Sigmoid colon (tissue), 7 donors: ENCODE data around the gene DNAH6. TPM values are rescaled to one million over a fixed set of nuclear protein-coding genes. Genes with fewer than 3 reads are reported as not detected.
"Not testable (repeated sequence)": the region's sequence is repeated elsewhere in the genome, so short reads cannot be mapped to it uniquely, and the experiment has no call there.

Source experiments
- DNase-seq: peaks from one replicate; pipeline ENCODE4 v3.0.0-alpha.2; 2019
- H3K27ac ChIP-seq, 4 donors: fragments of 200-600 bp; sonication (generic); one replicate each; pipeline ENCODE4 v1.5.1; 2016 to 2019; ENCODE audit warnings: mild to moderate bottlenecking in 1 of 4
- H3K27me3 ChIP-seq, 3 donors: fragments of 200-600 bp; sonication (generic); one replicate each; pipeline ENCODE4 v1.5.1; 2019; ENCODE audit warnings: mild to moderate bottlenecking in 1 of 3
- H3K36me3 ChIP-seq, 4 donors: fragments of 200-600 bp; sonication (generic); one replicate each; pipeline ENCODE4 v1.5.1; 2016 to 2019
- H3K4me1 ChIP-seq, 4 donors: fragments of 200-600 bp; sonication (generic); one replicate each; pipeline ENCODE4 v1.5.1; 2017 to 2019
- H3K4me3 ChIP-seq, 4 donors: fragments of 200-600 bp; sonication (generic); one replicate each; pipeline ENCODE4 v1.5.1; 2017 to 2019; ENCODE audit warnings: mild to moderate bottlenecking in 2 of 4, moderate library complexity in 1 of 4
- H3K9me3 ChIP-seq, 4 donors: fragments of 200-600 bp in 3 of 4; sonication (generic) in 3 of 4; one replicate each; pipeline versions ENCODE4 v1.5.1 to v1.6.1; 2013 to 2019
- EP300 ChIP-seq, 4 donors: sonication (generic); formaldehyde crosslinking; IDR thresholded peaks; one replicate each; pipeline ENCODE4 v1.6.1; 2017; ENCODE audit warnings: antibody characterized with exemption in 4 of 4
- POLR2A ChIP-seq, 2 donors: fragments of 450-650 bp; IDR thresholded peaks; one replicate each; pipeline ENCODE4 v1.6.1; 2016; ENCODE audit warnings: antibody characterized with exemption in 2 of 2, mild to moderate bottlenecking in 2 of 2, moderate library complexity in 2 of 2
- POLR2AphosphoS5 ChIP-seq, 4 donors: sonication (generic); formaldehyde crosslinking; IDR thresholded peaks; one replicate each; pipeline ENCODE4 v1.6.1; 2017; ENCODE audit warnings: antibody characterized with exemption in 4 of 4
- WGBS, 2 donors: extraction: QIAGEN DNeasy Blood & Tissue Kit; methylation state at CpG; one replicate each; pipeline ENCODE4 v1.1.7; 2013; 5-methylcytosine and 5-hydroxymethylcytosine counted together
- intact Hi-C: fragments of 100-400 bp; cut with DNase I; formaldehyde crosslinking; loops from one replicate; pipeline ENCODE4 v1.15.1; 2023
- polyA plus RNA-seq, 3 donors: library from polyadenylated mRNA; stranded (reverse); fragments of 200-250 nt; gene quantifications; one replicate each; pipeline ENCODE4 v1.2.3, GENCODE V29; 2013
- total RNA-seq, 4 donors: library from RNA; depleted of rRNA; stranded (reverse); fragments of >200 nt; gene quantifications; one replicate each; pipeline ENCODE4 v1.1.0, GENCODE V29; 2016
- TF ChIP-seq, protein P1 (sequence below), 4 experiments: fragments of 450-650 bp in 3 of 4; fragments of 200-600 bp in 1 of 4; IDR thresholded peaks; one replicate each; pipeline ENCODE4 v1.5.1; 2016 to 2019; ENCODE audit warnings: antibody characterized with exemption in 4 of 4, mild to moderate bottlenecking in 3 of 4, moderate library complexity in 2 of 4
- donor health status: healthy with polysubstance abuse.
- donor health status: Bipolar disorder and iron deficiency.
- donor health status: healthy.

Gene DNAH6
- total and polyA plus RNA-seq, 7 donors = 0.20 to 0.55 (median 0.36) TPM; not detected in 2

DNA sequence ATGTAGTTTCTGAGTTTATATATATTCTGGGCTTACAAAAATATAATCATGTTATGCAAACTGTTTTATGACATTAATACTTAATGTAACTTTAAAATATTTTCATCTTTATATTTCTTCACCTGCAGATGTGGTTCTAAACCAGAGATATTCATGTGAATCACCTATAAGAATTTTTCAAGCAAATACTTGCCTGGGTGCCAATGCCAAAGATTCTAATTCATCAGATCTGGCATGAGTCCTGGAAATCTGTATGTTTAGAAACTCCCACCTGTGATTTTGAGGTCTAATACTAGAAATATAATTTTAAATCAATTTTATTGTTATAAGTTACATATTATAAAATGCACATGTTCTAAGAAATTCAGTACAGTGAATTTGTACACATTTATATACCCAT lies 19.9 kb upstream of the DNAH6 start:
- TF ChIP-seq EP300 (IDR thresholded peaks at IDR 0.05) (no peak), POLR2AphosphoS5 (IDR thresholded peaks at IDR 0.05) (no peak), POLR2A (IDR thresholded peaks at IDR 0.05) (no peak)
- TF ChIP-seq, protein P1, sequence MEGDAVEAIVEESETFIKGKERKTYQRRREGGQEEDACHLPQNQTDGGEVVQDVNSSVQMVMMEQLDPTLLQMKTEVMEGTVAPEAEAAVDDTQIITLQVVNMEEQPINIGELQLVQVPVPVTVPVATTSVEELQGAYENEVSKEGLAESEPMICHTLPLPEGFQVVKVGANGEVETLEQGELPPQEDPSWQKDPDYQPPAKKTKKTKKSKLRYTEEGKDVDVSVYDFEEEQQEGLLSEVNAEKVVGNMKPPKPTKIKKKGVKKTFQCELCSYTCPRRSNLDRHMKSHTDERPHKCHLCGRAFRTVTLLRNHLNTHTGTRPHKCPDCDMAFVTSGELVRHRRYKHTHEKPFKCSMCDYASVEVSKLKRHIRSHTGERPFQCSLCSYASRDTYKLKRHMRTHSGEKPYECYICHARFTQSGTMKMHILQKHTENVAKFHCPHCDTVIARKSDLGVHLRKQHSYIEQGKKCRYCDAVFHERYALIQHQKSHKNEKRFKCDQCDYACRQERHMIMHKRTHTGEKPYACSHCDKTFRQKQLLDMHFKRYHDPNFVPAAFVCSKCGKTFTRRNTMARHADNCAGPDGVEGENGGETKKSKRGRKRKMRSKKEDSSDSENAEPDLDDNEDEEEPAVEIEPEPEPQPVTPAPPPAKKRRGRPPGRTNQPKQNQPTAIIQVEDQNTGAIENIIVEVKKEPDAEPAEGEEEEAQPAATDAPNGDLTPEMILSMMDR (IDR thresholded peaks at IDR 0.05) = no peak
- no peak overlapping the region for H3K27ac ChIP-seq

DNA sequence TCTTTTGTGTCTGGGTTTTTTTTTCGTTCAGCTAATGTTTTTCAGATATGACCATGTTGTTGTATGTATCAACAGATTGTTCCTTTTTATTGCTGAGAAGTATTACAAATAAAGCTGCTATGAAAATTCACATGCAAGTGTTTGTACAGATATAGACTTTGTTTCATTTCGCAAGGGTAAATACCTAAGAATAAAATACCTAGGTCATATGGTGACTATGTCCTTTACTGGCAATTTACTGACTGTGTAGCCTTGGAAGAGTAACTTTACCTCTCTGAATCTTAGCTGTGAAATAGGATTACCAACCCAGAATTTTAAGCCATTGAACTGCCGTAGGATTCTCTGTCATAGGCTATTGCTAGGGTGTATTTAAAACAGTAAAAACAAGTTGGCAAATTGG lies 19.0 kb upstream of the DNAH6 start:
- WGBS, 2 donors = 20 to 74% methylated on average over 3 of the region's 3 CpGs
- Histone ChIP-seq H3K27ac (no peak overlapping the region), H3K9me3 (no peaks in the 10 kb centered on the region), H3K36me3 (no peaks in the 10 kb centered on the region), H3K4me3 (no peak overlapping the region), H3K4me1 (no peaks in the 10 kb centered on the region), H3K27me3 (no peaks in the 10 kb centered on the region)
- DNase-seq = no peak
- intact Hi-C loops = no loop called here
- TF ChIP-seq POLR2A (IDR thresholded peaks at IDR 0.05) (no peak), POLR2AphosphoS5 (IDR thresholded peaks at IDR 0.05) (no peak), EP300 (IDR thresholded peaks at IDR 0.05) (no peak)
- TF ChIP-seq, protein P1 (IDR thresholded peaks at IDR 0.05) = no peak

More for the DNA sequence above, 19.9 kb upstream of the DNAH6 start:
- DNase-seq = no peak
- no peak overlapping the region for H3K4me3 ChIP-seq
- no peaks in the 10 kb centered on the region for H3K27me3 ChIP-seq
- H3K4me1 ChIP-seq = no peaks in the 10 kb centered on the region
- intact Hi-C loops = no loop called here
- H3K9me3 ChIP-seq = no peaks in the 10 kb centered on the region
- H3K36me3 ChIP-seq = no peaks in the 10 kb centered on the region

DNA sequence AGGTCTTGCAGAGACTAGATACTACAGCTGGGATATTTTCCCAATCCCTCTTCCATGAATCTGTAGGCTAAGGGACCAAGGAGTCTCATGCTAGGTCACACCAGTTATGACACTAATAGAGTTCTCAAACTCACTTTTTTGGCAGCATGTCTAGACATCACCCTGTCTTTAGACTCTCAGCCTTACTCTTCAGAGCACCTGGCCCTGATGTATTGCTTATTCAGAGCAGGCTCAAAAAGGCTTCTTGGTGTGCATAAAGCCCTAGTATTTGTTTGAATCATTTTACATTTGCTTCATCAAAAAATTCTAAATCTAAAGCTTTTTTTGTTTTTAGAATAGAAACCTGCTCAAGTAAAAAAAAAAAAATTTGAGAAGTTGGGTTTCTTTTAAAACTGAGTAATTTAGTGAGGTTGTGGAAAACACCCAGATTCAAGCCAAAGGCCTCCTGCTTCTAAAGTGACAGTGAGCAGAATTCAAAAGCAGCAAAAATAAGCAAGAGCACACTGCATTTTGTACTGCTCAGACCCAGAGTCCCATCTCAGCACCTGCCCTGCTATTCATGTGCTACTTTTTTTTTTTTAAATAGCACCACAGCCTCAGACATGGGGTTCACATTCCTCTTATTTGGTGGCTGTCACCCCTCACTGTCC lies 18.0 kb upstream of the DNAH6 start:
- H3K36me3 ChIP-seq = no peaks in the 10 kb centered on the region
- no peaks in the 10 kb centered on the region for H3K9me3 ChIP-seq
- no peaks in the 10 kb centered on the region for H3K4me1 ChIP-seq
- TF ChIP-seq, protein P1 (IDR thresholded peaks at IDR 0.05) = no peak
- TF ChIP-seq EP300 (IDR thresholded peaks at IDR 0.05) (no peak), POLR2AphosphoS5 (IDR thresholded peaks at IDR 0.05) (no peak), POLR2A (IDR thresholded peaks at IDR 0.05) (no peak)
- intact Hi-C loops = no loop called here
- H3K4me3 ChIP-seq = no peak overlapping the region
- DNase-seq = no peak
- no peak overlapping the region for H3K27ac ChIP-seq
- H3K27me3 ChIP-seq = no peaks in the 10 kb centered on the region

DNA sequence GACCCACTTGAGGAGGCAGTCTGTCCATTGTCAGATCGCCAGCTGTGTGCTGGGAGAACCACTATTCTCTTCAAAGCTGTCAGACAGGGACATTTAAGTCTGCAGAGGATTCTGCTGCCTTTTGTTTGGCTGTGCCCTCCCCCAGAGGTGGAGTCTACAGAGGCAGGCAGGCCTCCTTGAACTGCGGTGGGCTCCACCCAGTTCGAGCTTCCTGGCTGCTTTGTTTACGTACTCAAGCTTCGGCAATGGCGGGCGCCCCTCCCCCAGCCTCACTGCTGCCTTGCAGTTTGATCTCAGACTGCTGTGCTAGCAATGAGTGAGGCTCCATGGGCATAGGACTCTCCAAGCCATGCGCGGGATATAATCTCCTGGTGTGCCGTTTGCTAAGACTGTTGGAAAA lies 5.3 kb upstream of the DNAH6 start:
- not testable (repeated sequence) for H3K9me3 ChIP-seq, H3K36me3 ChIP-seq, H3K4me1 ChIP-seq, H3K4me3 ChIP-seq, DNase-seq, H3K27me3 ChIP-seq, H3K27ac ChIP-seq
- intact Hi-C loops = loop anchor here (10.0 kb wide), 1 partner anchor 394 kb away; the partner anchor contains the start of gene TMSB10
- 90 to 92% methylated on average over 10 of the region's 10 CpGs for WGBS, 2 donors

DNA sequence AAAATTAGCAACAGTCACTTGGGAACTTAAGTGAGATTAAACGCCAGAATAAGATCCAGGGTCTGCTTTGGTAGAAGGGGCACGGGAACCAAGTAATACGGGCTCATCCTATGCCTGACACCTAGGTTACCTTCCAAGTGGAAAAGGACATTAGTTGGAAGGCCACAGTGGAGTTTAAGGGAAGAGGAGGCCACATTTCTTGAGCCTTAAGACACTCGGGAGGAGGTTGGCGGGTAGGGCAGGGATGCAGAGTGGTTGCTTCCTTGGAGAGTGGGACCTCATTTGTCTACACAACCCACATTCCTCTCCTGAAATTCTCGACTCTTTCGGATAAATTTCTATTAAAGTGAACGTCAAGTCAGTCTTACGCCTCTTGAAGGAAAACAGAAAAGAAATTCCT lies 510 bp upstream of the DNAH6 start:
- TF ChIP-seq POLR2A (IDR thresholded peaks at IDR 0.05) = no peak
- no peak for TF ChIP-seq POLR2AphosphoS5 (IDR thresholded peaks at IDR 0.05)
- no peak for TF ChIP-seq EP300 (IDR thresholded peaks at IDR 0.05)
- TF ChIP-seq, protein P1 (IDR thresholded peaks at IDR 0.05) = no peak
- intact Hi-C loops = loop anchor here (10.0 kb wide), 1 partner anchor 389 kb away; the partner anchor contains the start of gene TMSB10
- Histone ChIP-seq H3K27me3 (no peaks in the 10 kb centered on the region), H3K9me3 (no peaks in the 10 kb centered on the region), H3K4me3 (peak overlapping the region; percentile 32 to 55 (median 50)), H3K27ac (peak overlapping the region in 2 of 4 donors; percentile 20 to 21), H3K4me1 (peaks cover 0 to 4% (median 0%) of the 10 kb centered on the region in 4 donors), H3K36me3 (no peaks in the 10 kb centered on the region)
- 38 to 58% methylated on average over 9 of the region's 9 CpGs for WGBS, 2 donors
- no peak for DNase-seq
